ENCODE results near the gene ZNF879.

Gene ZNF879
- 3.0 to 7.1 (median 6.0) reads per million in 3 donors for total RNA-seq

GRCh38 chr5:179023528-179024189 lies at the start of gene ZNF879:
Gene ZNF879 (plus strand): TSS chr5:179023804. CDS start chr5:179025005, 1,201 bp downstream.
- Histone ChIP-seq H3K27me3 (replicated peaks; ENCODE audit: control insufficient read depth, insufficient read depth, low read length, poor library complexity, severe bottlenecking) (no peaks in the 10 kb centered on the region), H3K27ac (ENCODE audit: insufficient read depth, low read length, poor library complexity, severe bottlenecking) (peak within 1 kb of the TSS; percentile 68), H3K36me3 (ENCODE audit: control insufficient read depth, insufficient read depth, low read length) (peaks cover 27% of the 10 kb centered on the region), H3K9me3 (ENCODE audit: control insufficient read depth, low read length) (peaks cover 12% of the 10 kb centered on the region), H3K4me3 (ENCODE audit: insufficient read depth, low read depth, low read length, poor library complexity, severe bottlenecking) (peak within 1 kb of the TSS; percentile 60), H3K4me1 (ENCODE audit: control insufficient read depth, insufficient read depth, low read length, poor library complexity, severe bottlenecking) (peaks cover 8% of the 10 kb centered on the region)
- peak; percentile 86 to 90 (median 89) for DNase-seq

GRCh38 chr5:178981381-178981780 lies 42.2 kb upstream of the ZNF879 start:
- Histone ChIP-seq H3K36me3 (ENCODE audit: control insufficient read depth, insufficient read depth, low read length) (no peaks in the 10 kb centered on the region), H3K27me3 (replicated peaks; ENCODE audit: control insufficient read depth, insufficient read depth, low read length, poor library complexity, severe bottlenecking) (no peaks in the 10 kb centered on the region), H3K27ac (ENCODE audit: insufficient read depth, low read length, poor library complexity, severe bottlenecking) (no peak overlapping the region), H3K4me3 (ENCODE audit: insufficient read depth, low read depth, low read length, poor library complexity, severe bottlenecking) (no peak overlapping the region), H3K9me3 (ENCODE audit: control insufficient read depth, low read length) (no peaks in the 10 kb centered on the region), H3K4me1 (ENCODE audit: control insufficient read depth, insufficient read depth, low read length, poor library complexity, severe bottlenecking) (no peaks in the 10 kb centered on the region)
- DNase-seq, result no peak

GRCh38 chr5:178982941-178983340 lies 40.7 kb upstream of the ZNF879 start:
- DNase-seq, result no peak
- Histone ChIP-seq H3K36me3 (ENCODE audit: control insufficient read depth, insufficient read depth, low read length) (no peaks in the 10 kb centered on the region), H3K4me3 (ENCODE audit: insufficient read depth, low read depth, low read length, poor library complexity, severe bottlenecking) (no peak overlapping the region), H3K9me3 (ENCODE audit: control insufficient read depth, low read length) (no peaks in the 10 kb centered on the region), H3K4me1 (ENCODE audit: control insufficient read depth, insufficient read depth, low read length, poor library complexity, severe bottlenecking) (no peaks in the 10 kb centered on the region), H3K27ac (ENCODE audit: insufficient read depth, low read length, poor library complexity, severe bottlenecking) (no peak overlapping the region), H3K27me3 (replicated peaks; ENCODE audit: control insufficient read depth, insufficient read depth, low read length, poor library complexity, severe bottlenecking) (no peaks in the 10 kb centered on the region)

- Histone ChIP-seq H3K27ac (ENCODE audit: insufficient read depth, low read length, poor library complexity, severe bottlenecking) (no peak overlapping the region), H3K27me3 (replicated peaks; ENCODE audit: control insufficient read depth, insufficient read depth, low read length, poor library complexity, severe bottlenecking) (no peaks in the 10 kb centered on the region), H3K4me1 (ENCODE audit: control insufficient read depth, insufficient read depth, low read length, poor library complexity, severe bottlenecking) (no peaks in the 10 kb centered on the region), H3K36me3 (ENCODE audit: control insufficient read depth, insufficient read depth, low read length) (no peaks in the 10 kb centered on the region), H3K4me3 (ENCODE audit: insufficient read depth, low read depth, low read length, poor library complexity, severe bottlenecking) (no peak overlapping the region), H3K9me3 (ENCODE audit: control insufficient read depth, low read length) (no peaks in the 10 kb centered on the region)
- DNase-seq, result no peak
Measured at GRCh38 chr5:178983728-178984127, 39.9 kb upstream of the ZNF879 start.

GRCh38 chr5:178984145-178985072 lies 39.2 kb upstream of the ZNF879 start:
- H3K9me3 ChIP-seq (ENCODE audit: control insufficient read depth, low read length), result no peaks in the 10 kb centered on the region
- H3K4me3 ChIP-seq (ENCODE audit: insufficient read depth, low read depth, low read length, poor library complexity, severe bottlenecking), result no peak overlapping the region
- H3K4me1 ChIP-seq (ENCODE audit: control insufficient read depth, insufficient read depth, low read length, poor library complexity, severe bottlenecking), result no peaks in the 10 kb centered on the region
- H3K27ac ChIP-seq (ENCODE audit: insufficient read depth, low read length, poor library complexity, severe bottlenecking), result no peak overlapping the region
- no peaks in the 10 kb centered on the region for H3K27me3 ChIP-seq (replicated peaks; ENCODE audit: control insufficient read depth, insufficient read depth, low read length, poor library complexity, severe bottlenecking)
- no peaks in the 10 kb centered on the region for H3K36me3 ChIP-seq (ENCODE audit: control insufficient read depth, insufficient read depth, low read length)
- no peak for DNase-seq

GRCh38 chr5:178986326-178986960 lies 37.2 kb upstream of the ZNF879 start:
- no peaks in the 10 kb centered on the region for H3K9me3 ChIP-seq (ENCODE audit: control insufficient read depth, low read length)

GRCh38 chr5:178988436-178989220 lies 35.0 kb upstream of the ZNF879 start:
- no peak overlapping the region for H3K4me3 ChIP-seq (ENCODE audit: insufficient read depth, low read depth, low read length, poor library complexity, severe bottlenecking)
- H3K9me3 ChIP-seq (ENCODE audit: control insufficient read depth, low read length), result no peaks in the 10 kb centered on the region
- H3K36me3 ChIP-seq (ENCODE audit: control insufficient read depth, insufficient read depth, low read length), result no peaks in the 10 kb centered on the region
- DNase-seq, result no peak
- peaks cover 2% of the 10 kb centered on the region for H3K27me3 ChIP-seq (replicated peaks; ENCODE audit: control insufficient read depth, insufficient read depth, low read length, poor library complexity, severe bottlenecking)
- H3K4me1 ChIP-seq (ENCODE audit: control insufficient read depth, insufficient read depth, low read length, poor library complexity, severe bottlenecking), result no peaks in the 10 kb centered on the region
- no peak overlapping the region for H3K27ac ChIP-seq (ENCODE audit: insufficient read depth, low read length, poor library complexity, severe bottlenecking)

More at GRCh38 chr5:178986326-178986960, 37.2 kb upstream of the ZNF879 start:
- no peaks in the 10 kb centered on the region for H3K4me1 ChIP-seq (ENCODE audit: control insufficient read depth, insufficient read depth, low read length, poor library complexity, severe bottlenecking)
- no peak overlapping the region for H3K4me3 ChIP-seq (ENCODE audit: insufficient read depth, low read depth, low read length, poor library complexity, severe bottlenecking)
- H3K27ac ChIP-seq (ENCODE audit: insufficient read depth, low read length, poor library complexity, severe bottlenecking), result no peak overlapping the region
- no peaks in the 10 kb centered on the region for H3K36me3 ChIP-seq (ENCODE audit: control insufficient read depth, insufficient read depth, low read length)
- no peaks in the 10 kb centered on the region for H3K27me3 ChIP-seq (replicated peaks; ENCODE audit: control insufficient read depth, insufficient read depth, low read length, poor library complexity, severe bottlenecking)
- no peak for DNase-seq

- no peak for DNase-seq
- Histone ChIP-seq H3K36me3 (ENCODE audit: control insufficient read depth, insufficient read depth, low read length) (no peaks in the 10 kb centered on the region), H3K9me3 (ENCODE audit: control insufficient read depth, low read length) (no peaks in the 10 kb centered on the region), H3K27me3 (replicated peaks; ENCODE audit: control insufficient read depth, insufficient read depth, low read length, poor library complexity, severe bottlenecking) (peaks cover 4% of the 10 kb centered on the region), H3K4me3 (ENCODE audit: insufficient read depth, low read depth, low read length, poor library complexity, severe bottlenecking) (no peak overlapping the region), H3K4me1 (ENCODE audit: control insufficient read depth, insufficient read depth, low read length, poor library complexity, severe bottlenecking) (no peaks in the 10 kb centered on the region), H3K27ac (ENCODE audit: insufficient read depth, low read length, poor library complexity, severe bottlenecking) (no peak overlapping the region)
Measured at GRCh38 chr5:178989311-178989710, 34.3 kb upstream of the ZNF879 start.

- no peak for DNase-seq
- H3K27ac ChIP-seq (ENCODE audit: insufficient read depth, low read length, poor library complexity, severe bottlenecking), result no peak overlapping the region
- H3K9me3 ChIP-seq (ENCODE audit: control insufficient read depth, low read length), result no peaks in the 10 kb centered on the region
- no peaks in the 10 kb centered on the region for H3K4me1 ChIP-seq (ENCODE audit: control insufficient read depth, insufficient read depth, low read length, poor library complexity, severe bottlenecking)
- H3K36me3 ChIP-seq (ENCODE audit: control insufficient read depth, insufficient read depth, low read length), result no peaks in the 10 kb centered on the region
- H3K27me3 ChIP-seq (replicated peaks; ENCODE audit: control insufficient read depth, insufficient read depth, low read length, poor library complexity, severe bottlenecking), result peaks cover 4% of the 10 kb centered on the region
- no peak overlapping the region for H3K4me3 ChIP-seq (ENCODE audit: insufficient read depth, low read depth, low read length, poor library complexity, severe bottlenecking)
Measured at GRCh38 chr5:178990491-178990890, 33.1 kb upstream of the ZNF879 start.
